HG02759 (cell line): Measurements from ENCODE around the gene STT3B.

Experiments
- ATAC-seq: cut with Tn5 transposase; IDR thresholded peaks from one replicate; pipeline ENCODE4 v1.9.1; 2021; ENCODE audit warnings: mild to moderate bottlenecking, moderate library complexity; ENCODE audit not compliant: unreplicated experiment

Gene STT3B

GRCh38 chr3:31636694-31637442, 104.1 kb downstream of the STT3B start:
- ATAC-seq: no peak

DNA sequence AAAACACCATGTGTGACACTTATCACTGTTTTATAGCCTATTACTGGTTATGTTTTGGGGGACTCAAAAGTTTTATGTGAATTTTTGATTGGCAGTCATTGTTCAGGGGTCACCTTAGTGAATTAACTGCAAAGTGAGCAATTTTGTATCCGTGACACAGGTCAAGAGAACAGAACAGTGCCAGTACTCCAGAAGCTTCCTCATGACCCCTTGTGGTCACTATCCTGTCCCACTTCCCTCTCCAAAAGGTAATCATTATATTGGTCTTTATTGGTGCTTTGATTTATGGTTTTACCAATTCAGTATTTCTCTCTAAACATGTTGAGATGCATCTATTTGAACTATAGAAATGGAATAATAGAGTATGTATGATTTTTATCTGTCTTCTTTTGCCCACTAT, 107.1 kb downstream of the STT3B start:
- no peak for ATAC-seq

GRCh38 chr3:31645256-31645655, 112.5 kb downstream of the STT3B start:
- no peak for ATAC-seq

DNA sequence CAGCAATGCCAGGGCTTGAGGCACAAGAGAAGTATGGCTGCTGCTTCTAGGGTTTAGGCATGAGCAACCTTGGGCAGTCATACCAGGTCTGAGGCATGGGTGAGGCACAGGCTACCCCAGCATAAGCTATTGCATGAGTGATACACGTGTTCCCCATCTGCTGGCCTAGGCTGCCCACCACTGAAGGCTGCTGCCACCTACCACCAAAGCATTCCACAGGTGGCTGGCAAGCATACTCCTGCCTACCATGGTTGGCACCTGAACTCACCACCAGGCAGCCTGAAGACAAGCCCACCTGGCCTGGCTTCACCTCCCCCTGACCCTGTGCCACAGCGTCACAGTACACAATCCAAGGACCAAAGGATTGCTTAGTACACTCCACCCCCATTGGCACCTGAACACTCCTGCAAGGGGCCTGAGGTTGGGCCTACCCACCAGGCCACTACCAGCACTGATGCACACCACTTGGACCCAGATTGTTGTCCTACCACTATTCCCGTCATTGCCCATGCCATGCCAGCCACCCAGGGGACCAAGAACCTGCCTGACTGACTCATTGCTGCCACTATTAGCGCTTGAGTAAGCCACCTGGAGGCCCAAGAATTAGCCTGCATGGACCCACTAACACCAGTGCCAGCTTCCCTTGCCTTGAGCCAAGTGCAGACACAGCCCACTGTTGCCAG, 115.7 kb downstream of the STT3B start:
- ATAC-seq: no peak

- no peak for ATAC-seq
These were observed 119.6 kb downstream of the STT3B start for GRCh38 chr3:31652296-31652695.

DNA sequence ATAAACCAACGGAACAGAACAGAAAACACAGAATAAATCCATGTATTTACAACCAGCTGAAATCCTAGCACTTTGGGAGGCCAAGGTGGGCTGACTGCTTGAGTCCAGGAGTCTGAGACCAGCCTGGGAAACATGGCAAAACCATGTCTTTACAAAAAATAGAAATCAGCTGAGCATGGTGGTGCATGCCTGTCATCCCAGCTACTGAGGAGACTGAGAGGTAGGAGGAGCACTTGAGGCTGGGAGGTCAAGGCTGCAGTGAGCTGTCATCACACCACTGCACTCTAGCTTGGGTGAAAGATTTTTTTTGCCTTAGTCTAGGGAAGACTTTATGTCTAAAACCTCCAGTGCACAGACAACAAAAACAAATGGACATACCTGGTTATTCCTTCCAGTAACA, 120.7 kb downstream of the STT3B start:
- no peak for ATAC-seq

GRCh38 chr3:31654998-31655397, 122.3 kb downstream of the STT3B start:
- no peak for ATAC-seq

- no peak for ATAC-seq
These were observed 126.5 kb downstream of the STT3B start for GRCh38 chr3:31659246-31659645.

- no peak for ATAC-seq
These were observed 128.6 kb downstream of the STT3B start for GRCh38 chr3:31661286-31661685.

- ATAC-seq: no peak
These were observed 129.4 kb downstream of the STT3B start for GRCh38 chr3:31661993-31662670.

GRCh38 chr3:31664031-31664430, 131.3 kb downstream of the STT3B start:
- ATAC-seq: no peak

DNA sequence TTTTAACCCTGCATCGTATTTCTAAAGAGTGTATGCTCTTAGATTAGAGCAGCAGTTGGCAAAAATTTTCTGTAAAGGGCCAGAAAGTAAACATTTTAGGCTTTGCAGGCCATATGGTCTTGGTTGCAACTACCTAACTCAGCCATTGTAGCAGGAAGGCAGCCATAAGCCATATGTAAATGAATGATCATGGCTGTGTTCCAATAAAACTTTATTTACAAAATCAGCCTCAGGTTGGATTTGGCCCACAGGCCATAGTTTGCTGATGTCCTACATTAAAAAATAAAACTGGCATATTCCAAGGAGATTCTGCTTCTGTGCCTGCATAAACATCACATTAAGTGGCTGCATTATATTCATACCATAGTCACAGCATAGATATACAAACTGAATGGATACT, 134.9 kb downstream of the STT3B start:
- no peak for ATAC-seq

DNA sequence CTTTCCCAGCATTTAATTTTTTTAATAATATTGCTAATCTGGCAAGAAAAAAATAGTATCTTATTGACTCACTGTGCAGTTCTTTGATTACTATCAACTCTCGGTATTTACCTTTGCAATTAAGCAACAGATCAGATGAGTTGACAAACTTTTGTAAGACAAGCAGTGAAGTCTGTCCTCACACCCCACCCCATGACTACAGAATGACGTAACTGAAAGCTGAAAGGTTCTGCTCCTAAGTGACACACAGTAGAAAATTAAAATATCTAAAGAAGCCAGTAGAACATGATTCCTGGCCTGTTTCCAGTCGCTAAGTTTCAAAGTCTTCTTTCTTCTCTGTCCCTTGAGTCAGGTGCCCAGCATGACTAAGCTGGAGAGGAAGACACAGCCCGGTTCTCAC, 135.5 kb downstream of the STT3B start:
- ATAC-seq: no peak

GRCh38 chr3:31670136-31670535, 137.4 kb downstream of the STT3B start:
- no peak for ATAC-seq

- no peak for ATAC-seq
These were observed 138.0 kb downstream of the STT3B start for GRCh38 chr3:31670722-31671121.

- no peak for ATAC-seq
These were observed 138.7 kb downstream of the STT3B start for GRCh38 chr3:31671451-31671850.

DNA sequence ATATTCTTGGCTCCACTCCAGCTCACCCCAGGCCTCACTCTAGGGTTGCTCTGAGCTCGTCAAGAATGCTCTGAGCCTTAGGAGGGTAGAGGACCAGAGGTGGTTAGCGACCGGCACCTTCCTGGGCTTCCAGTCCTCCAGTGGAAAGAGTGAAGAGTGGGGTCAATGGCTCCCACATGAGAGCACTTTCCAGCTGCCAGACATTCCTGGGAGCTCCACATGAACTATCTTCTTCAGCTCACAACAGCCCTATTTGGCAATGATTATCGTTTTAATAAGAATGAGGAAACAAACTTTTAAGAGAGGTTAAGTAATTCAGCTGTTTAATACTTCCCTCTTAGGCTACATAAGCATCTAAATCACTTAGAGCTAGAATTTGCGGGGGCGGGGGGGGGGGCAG, 139.3 kb downstream of the STT3B start:
- no peak for ATAC-seq

DNA sequence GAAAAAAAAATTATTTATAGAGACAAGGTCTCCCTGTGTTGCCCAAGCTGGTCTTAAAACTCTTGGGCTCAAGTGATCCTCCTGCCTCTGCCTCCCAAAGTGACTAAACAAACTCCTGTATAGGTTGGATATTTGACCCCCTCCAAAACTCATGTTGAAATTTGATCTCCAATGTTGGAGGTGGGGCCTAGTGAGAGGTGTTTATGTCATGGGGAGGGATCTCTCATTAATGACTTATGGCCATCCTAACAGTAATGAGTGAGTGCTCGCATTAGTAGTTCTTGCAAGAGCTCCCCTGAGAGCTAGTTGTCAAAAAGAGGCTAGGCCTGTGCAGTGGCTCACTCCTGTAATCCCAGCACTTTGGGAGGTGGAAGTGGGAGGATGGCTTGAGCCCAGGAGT, 141.2 kb downstream of the STT3B start:
- no peak for ATAC-seq

- ATAC-seq: no peak
These were observed 143.8 kb downstream of the STT3B start for GRCh38 chr3:31676556-31676955.

DNA sequence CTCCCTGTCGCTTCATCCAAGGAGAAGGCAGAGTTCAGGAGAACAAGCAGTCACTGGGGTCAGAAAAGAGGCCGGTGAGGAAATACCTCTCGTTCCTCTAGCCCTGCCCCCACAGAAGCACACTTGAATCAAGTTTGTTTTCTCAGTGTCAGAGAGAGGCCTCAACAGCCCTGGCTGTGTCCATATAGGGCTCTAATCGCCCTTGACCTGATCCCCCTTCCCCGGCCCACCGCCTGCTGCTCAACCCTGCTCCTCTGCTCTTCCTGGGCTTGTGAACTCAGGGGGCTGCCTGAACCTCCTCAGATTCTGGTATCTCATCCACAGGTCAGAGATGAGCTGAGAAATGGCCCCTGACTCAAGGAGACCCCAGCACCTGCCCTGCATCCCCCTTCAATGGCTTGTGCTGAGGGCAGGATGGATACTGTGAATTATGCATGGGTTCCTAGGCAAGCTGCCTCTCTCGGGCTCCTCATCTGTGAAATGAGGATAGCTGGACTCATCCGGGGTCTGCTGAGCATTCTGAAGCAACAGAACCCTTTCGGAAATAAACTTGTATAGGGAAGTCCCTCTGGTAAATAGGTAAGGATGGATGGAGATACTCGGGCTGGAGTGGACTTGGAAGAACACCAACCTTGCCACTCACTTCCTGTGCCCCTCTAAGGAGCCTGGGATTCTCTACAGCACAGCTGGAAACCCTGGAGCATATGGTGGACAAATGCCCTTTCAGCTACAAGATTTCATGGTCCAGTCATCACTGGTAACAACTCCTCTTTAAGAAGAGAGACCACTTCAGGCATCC, 147.5 kb downstream of the STT3B start:
- ATAC-seq: no peak
